GM23338 (cell line): ENCODE results near the gene TTC39A. TPM values are rescaled to one million over a fixed set of nuclear protein-coding genes. Genes with fewer than 3 reads are reported as not detected.

Experiments used
- ATAC-seq: fragments of 200-7000 bp; cut with Tn5 transposase; 3 replicates; pipeline ENCODE4 v1.9.1; 2020
- DNase-seq: peaks from one replicate; pipeline ENCODE4 v3.0.0-alpha.2; 2015; ENCODE audit warnings: low spot score
- H2AFZ ChIP-seq: fragments of 200-600 bp; sonication (generic); 2 replicates; pipeline ENCODE4 v1.8.0; 2016; ENCODE audit warnings: antibody characterized with exemption, mild to moderate bottlenecking, moderate library complexity
- H3F3A ChIP-seq: fragments of 200-600 bp; sonication (generic); replicated peaks from 2 replicates; pipeline ENCODE4 v1.8.0; 2017; ENCODE audit warnings: antibody characterized with exemption, mixed run types, low read depth
- H3K27ac ChIP-seq: fragments of 200-600 bp; sonication (generic); 2 replicates; pipeline ENCODE4 v1.6.1; 2016; ENCODE audit warnings: low read depth
- H3K27me3 ChIP-seq: fragments of 200-600 bp; sonication (generic); 2 replicates; pipeline ENCODE4 v1.8.0; 2016; ENCODE audit warnings: mild to moderate bottlenecking, mixed run types, moderate library complexity; ENCODE audit not compliant: insufficient read depth
- H3K36me3 ChIP-seq: fragments of 200-600 bp; sonication (generic); 2 replicates; pipeline ENCODE4 v1.8.0; 2016; ENCODE audit warnings: mild to moderate bottlenecking; ENCODE audit not compliant: insufficient read depth
- H3K4me1 ChIP-seq: fragments of 200-600 bp; sonication (generic); 2 replicates; pipeline ENCODE4 v1.8.0; 2016; ENCODE audit warnings: mild to moderate bottlenecking, moderate library complexity; ENCODE audit not compliant: insufficient read depth
- H3K4me2 ChIP-seq: fragments of 200-600 bp; sonication (generic); 2 replicates; pipeline ENCODE4 v1.7.1; 2017; ENCODE audit warnings: mixed run types
- H3K4me3 ChIP-seq: fragments of 200-600 bp; sonication (generic); 2 replicates; pipeline ENCODE4 v1.6.1; 2016; ENCODE audit warnings: mixed run types
- H3K79me2 ChIP-seq: fragments of 200-600 bp; sonication (generic); replicated peaks from 2 replicates; pipeline ENCODE4 v1.8.0; 2017; ENCODE audit warnings: mild to moderate bottlenecking; ENCODE audit not compliant: insufficient read depth
- H3K9me2 ChIP-seq: fragments of 200-600 bp; sonication (generic); 2 replicates; pipeline ENCODE4 v1.8.0; 2017; ENCODE audit not compliant: insufficient read depth
- H4K20me1 ChIP-seq: fragments of 200-600 bp; sonication (generic); replicated peaks from 2 replicates; pipeline ENCODE4 v1.8.0; 2017; ENCODE audit warnings: mild to moderate bottlenecking; ENCODE audit not compliant: insufficient read depth
- H3K27ac Mint-ChIP-seq: 2 replicates; pipeline ENCODE4 v1.8.0; 2020; ENCODE audit warnings: inconsistent platforms, mild to moderate bottlenecking, moderate library complexity, mixed read lengths
- H3K27me3 Mint-ChIP-seq: 3 replicates; pipeline ENCODE4 v1.8.0; 2022; ENCODE audit warnings: low read depth, mild to moderate bottlenecking, moderate library complexity, mixed read lengths, inconsistent platforms; ENCODE audit not compliant: insufficient read depth, poor library complexity
- H3K36me3 Mint-ChIP-seq: 3 replicates; pipeline ENCODE4 v1.8.0; 2021; ENCODE audit warnings: low read depth, mild to moderate bottlenecking, inconsistent platforms, moderate library complexity, mixed read lengths
- H3K4me1 Mint-ChIP-seq: 3 replicates; pipeline ENCODE4 v1.8.0; 2020; ENCODE audit warnings: mild to moderate bottlenecking, inconsistent platforms, mixed read lengths
- H3K4me3 Mint-ChIP-seq: 3 replicates; pipeline ENCODE4 v1.8.0; 2021; ENCODE audit warnings: moderate library complexity, mild to moderate bottlenecking, inconsistent platforms, mixed read lengths
- H3K9me3 Mint-ChIP-seq: 3 replicates; pipeline ENCODE4 v1.8.0; 2020; ENCODE audit warnings: moderate library complexity, mild to moderate bottlenecking, inconsistent platforms, mixed read lengths
- CREB1 ChIP-seq: fragments of 250-450 bp; sonication (Bioruptor Pico); IDR thresholded peaks from 2 replicates; pipeline ENCODE4 v1.5.0; 2020; ENCODE audit warnings: low read depth, mild to moderate bottlenecking, moderate library complexity
- CTCF ChIP-seq, 2 experiments: fragments of 200-600 bp in 1 of 2; sonication (generic) in 1 of 2; conservative IDR thresholded peaks; 2 replicates each; pipeline versions ENCODE4 v1.5.1 to v1.6.1; 2016 to 2017; ENCODE audit warnings: antibody characterized with exemption in 2 of 2, low read depth in 2 of 2, mild to moderate bottlenecking in 2 of 2, moderate library complexity in 1 of 2
- ETS1 ChIP-seq: IDR thresholded peaks from 2 replicates; pipeline ENCODE4 v1.6.1; 2016; ENCODE audit warnings: antibody characterized with exemption
- EZH2 ChIP-seq: fragments of 200-600 bp; sonication (generic); IDR thresholded peaks from one replicate; pipeline ENCODE4 v1.8.0; 2017; ENCODE audit warnings: antibody characterized with exemption, mild to moderate bottlenecking, low read depth; ENCODE audit not compliant: unreplicated experiment
- EZH2phosphoT487 ChIP-seq: fragments of 200-600 bp; sonication (generic); IDR thresholded peaks from one replicate; pipeline ENCODE4 v1.8.1; 2018; ENCODE audit warnings: antibody characterized with exemption; ENCODE audit not compliant: unreplicated experiment
- JUNB ChIP-seq: IDR thresholded peaks from one replicate; pipeline ENCODE4 v1.6.1; 2016; ENCODE audit warnings: antibody characterized with exemption; ENCODE audit not compliant: unreplicated experiment
- NANOG ChIP-seq: IDR thresholded peaks from 2 replicates; pipeline ENCODE4 v1.6.1; 2016; ENCODE audit warnings: antibody characterized with exemption, borderline replicate concordance
- POLR2AphosphoS5 ChIP-seq: IDR thresholded peaks from 2 replicates; pipeline ENCODE4 v1.6.1; 2016; ENCODE audit warnings: antibody characterized with exemption, low read depth
- REST ChIP-seq: IDR thresholded peaks from one replicate; pipeline ENCODE4 v1.6.1; 2018; ENCODE audit warnings: antibody characterized with exemption; ENCODE audit not compliant: unreplicated experiment
- STAT1 ChIP-seq: IDR thresholded peaks from one replicate; pipeline ENCODE4 v1.6.1; 2016; ENCODE audit warnings: antibody characterized with exemption; ENCODE audit not compliant: unreplicated experiment
- ZNF114 ChIP-seq: fragments of 250-450 bp; sonication (Bioruptor Pico); IDR thresholded peaks from 2 replicates; pipeline ENCODE4 v1.5.0; 2020; ENCODE audit warnings: mild to moderate bottlenecking, moderate library complexity
- ZNF331 ChIP-seq: fragments of 250-450 bp; sonication (Bioruptor Pico); IDR thresholded peaks from 2 replicates; pipeline ENCODE4 v1.5.0; 2020; ENCODE audit warnings: low read depth, mild to moderate bottlenecking, moderate library complexity
- polyA plus RNA-seq: library from polyadenylated mRNA; unstranded; fragments of >200 nt; fragmentation: Nextera tagmentation; extraction: Ambion mirVana; gene quantifications from 2 replicates; pipeline ENCODE4 v1.2.1, GENCODE V29; 2016
- total RNA-seq: library from RNA; depleted of rRNA; stranded (reverse); fragments of >200 nt; shearing (Covaris generic); gene quantifications from 2 replicates; pipeline ENCODE4 v1.2.3, GENCODE V29; 2014
- TF ChIP-seq, protein P1 (sequence below): fragments of 250-450 bp; sonication (Bioruptor Pico); IDR thresholded peaks from 2 replicates; pipeline ENCODE4 v1.5.0; 2020; ENCODE audit warnings: mild to moderate bottlenecking, moderate library complexity

TTC39A gene
- total and polyA plus RNA-seq, 2 experiments from 2014 or later: 2.3 to 7.1 TPM

GRCh38 chr1:51299981-51300670, 30.2 kb downstream of the TTC39A start:
- Mint-ChIP-seq H3K4me3 (no peak overlapping the region), H3K27me3 (peaks cover 19% of the 10 kb centered on the region), H3K36me3 (no peaks in the 10 kb centered on the region; the same call in 2 of the 3 replicates), H3K4me1 (peaks cover 17% of the 10 kb centered on the region; the same call in 2 of the 3 replicates), H3K9me3 (peaks cover 10% of the 10 kb centered on the region; the same call in 2 of the 3 replicates), H3K27ac (no peak overlapping the region)
- H3K36me3 ChIP-seq: no peaks in the 10 kb centered on the region
- no peaks in the 10 kb centered on the region for H3F3A ChIP-seq
- H3K79me2 ChIP-seq: no peaks in the 10 kb centered on the region
- no peaks in the 10 kb centered on the region for H3K27me3 ChIP-seq
- H3K4me3 ChIP-seq: no peak overlapping the region
- no peak overlapping the region for H2AFZ ChIP-seq
- no peaks in the 10 kb centered on the region for H3K9me2 ChIP-seq
- peaks cover 5% of the 10 kb centered on the region; the same call in 1 of the 2 replicates for H3K4me1 ChIP-seq
- TF ChIP-seq JUNB (no peak), ETS1 (no peak), STAT1 (no peak), REST (no peak), CTCF (conservative IDR thresholded peaks at IDR 0.05; ENCODE audit: low read depth in 2 of 2) (no peak), ZNF331 (CRISPR knock-in tag) (no peak), EZH2 (no peak), EZH2phosphoT487 (no peak), NANOG (no peak), CREB1 (CRISPR knock-in tag) (no peak), ZNF114 (CRISPR knock-in tag) (no peak), POLR2AphosphoS5 (no peak)
- TF ChIP-seq, protein P1, sequence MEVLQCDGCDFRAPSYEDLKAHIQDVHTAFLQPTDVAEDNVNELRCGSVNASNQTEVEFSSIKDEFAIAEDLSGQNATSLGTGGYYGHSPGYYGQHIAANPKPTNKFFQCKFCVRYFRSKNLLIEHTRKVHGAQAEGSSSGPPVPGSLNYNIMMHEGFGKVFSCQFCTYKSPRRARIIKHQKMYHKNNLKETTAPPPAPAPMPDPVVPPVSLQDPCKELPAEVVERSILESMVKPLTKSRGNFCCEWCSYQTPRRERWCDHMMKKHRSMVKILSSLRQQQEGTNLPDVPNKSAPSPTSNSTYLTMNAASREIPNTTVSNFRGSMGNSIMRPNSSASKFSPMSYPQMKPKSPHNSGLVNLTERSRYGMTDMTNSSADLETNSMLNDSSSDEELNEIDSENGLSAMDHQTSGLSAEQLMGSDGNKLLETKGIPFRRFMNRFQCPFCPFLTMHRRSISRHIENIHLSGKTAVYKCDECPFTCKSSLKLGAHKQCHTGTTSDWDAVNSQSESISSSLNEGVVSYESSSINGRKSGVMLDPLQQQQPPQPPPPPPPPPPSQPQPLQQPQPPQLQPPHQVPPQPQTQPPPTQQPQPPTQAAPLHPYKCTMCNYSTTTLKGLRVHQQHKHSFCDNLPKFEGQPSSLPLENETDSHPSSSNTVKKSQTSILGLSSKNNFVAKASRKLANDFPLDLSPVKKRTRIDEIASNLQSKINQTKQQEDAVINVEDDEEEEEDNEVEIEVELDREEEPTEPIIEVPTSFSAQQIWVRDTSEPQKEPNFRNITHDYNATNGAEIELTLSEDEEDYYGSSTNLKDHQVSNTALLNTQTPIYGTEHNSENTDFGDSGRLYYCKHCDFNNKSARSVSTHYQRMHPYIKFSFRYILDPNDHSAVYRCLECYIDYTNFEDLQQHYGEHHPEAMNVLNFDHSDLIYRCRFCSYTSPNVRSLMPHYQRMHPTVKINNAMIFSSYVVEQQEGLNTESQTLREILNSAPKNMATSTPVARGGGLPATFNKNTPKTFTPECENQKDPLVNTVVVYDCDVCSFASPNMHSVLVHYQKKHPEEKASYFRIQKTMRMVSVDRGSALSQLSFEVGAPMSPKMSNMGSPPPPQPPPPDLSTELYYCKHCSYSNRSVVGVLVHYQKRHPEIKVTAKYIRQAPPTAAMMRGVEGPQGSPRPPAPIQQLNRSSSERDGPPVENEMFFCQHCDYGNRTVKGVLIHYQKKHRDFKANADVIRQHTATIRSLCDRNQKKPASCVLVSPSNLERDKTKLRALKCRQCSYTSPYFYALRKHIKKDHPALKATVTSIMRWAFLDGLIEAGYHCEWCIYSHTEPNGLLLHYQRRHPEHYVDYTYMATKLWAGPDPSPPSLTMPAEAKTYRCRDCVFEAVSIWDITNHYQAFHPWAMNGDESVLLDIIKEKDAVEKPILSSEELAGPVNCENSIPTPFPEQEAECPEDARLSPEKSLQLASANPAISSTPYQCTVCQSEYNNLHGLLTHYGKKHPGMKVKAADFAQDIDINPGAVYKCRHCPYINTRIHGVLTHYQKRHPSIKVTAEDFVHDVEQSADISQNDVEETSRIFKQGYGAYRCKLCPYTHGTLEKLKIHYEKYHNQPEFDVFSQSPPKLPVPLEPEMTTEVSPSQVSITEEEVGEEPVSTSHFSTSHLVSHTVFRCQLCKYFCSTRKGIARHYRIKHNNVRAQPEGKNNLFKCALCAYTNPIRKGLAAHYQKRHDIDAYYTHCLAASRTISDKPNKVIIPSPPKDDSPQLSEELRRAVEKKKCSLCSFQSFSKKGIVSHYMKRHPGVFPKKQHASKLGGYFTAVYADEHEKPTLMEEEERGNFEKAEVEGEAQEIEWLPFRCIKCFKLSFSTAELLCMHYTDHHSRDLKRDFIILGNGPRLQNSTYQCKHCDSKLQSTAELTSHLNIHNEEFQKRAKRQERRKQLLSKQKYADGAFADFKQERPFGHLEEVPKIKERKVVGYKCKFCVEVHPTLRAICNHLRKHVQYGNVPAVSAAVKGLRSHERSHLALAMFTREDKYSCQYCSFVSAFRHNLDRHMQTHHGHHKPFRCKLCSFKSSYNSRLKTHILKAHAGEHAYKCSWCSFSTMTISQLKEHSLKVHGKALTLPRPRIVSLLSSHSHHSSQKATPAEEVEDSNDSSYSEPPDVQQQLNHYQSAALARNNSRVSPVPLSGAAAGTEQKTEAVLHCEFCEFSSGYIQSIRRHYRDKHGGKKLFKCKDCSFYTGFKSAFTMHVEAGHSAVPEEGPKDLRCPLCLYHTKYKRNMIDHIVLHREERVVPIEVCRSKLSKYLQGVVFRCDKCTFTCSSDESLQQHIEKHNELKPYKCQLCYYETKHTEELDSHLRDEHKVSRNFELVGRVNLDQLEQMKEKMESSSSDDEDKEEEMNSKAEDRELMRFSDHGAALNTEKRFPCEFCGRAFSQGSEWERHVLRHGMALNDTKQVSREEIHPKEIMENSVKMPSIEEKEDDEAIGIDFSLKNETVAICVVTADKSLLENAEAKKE (CRISPR knock-in tag): no peak
- H3K4me2 ChIP-seq: no peak overlapping the region
- H4K20me1 ChIP-seq: no peaks in the 10 kb centered on the region
- no peak overlapping the region for H3K27ac ChIP-seq
- no peak for DNase-seq
- ATAC-seq: no peak
